Measurements from ENCODE around the gene GPR68.

Gene GPR68

GRCh38 chr14:91288876-91289275 lies 44.4 kb upstream of the GPR68 start:
- Histone ChIP-seq H3K36me3 (ENCODE audit: insufficient read depth, insufficient read length, low read length) (peaks cover 43% of the 10 kb centered on the region), H3K9ac (ENCODE audit: insufficient read length, low read depth) (no peak overlapping the region)
- TF ChIP-seq YY1 (IDR thresholded peaks at IDR 0.05; ENCODE audit: insufficient read depth, insufficient read length) (no peak), ZNF274 (IDR thresholded peaks at IDR 0.05; ENCODE audit: low read depth, low read length) (no peak), SUZ12 (IDR thresholded peaks at IDR 0.05; ENCODE audit: extremely low read depth, insufficient read depth, insufficient read length) (no peak)

GRCh38 chr14:91286530-91286937 lies 42.0 kb upstream of the GPR68 start:
- Histone ChIP-seq H3K4me1 (ENCODE audit: insufficient read depth, insufficient read length) (no peaks in the 10 kb centered on the region), H3K9ac (ENCODE audit: insufficient read length, low read depth) (no peak overlapping the region), H3K36me3 (ENCODE audit: insufficient read depth, insufficient read length, low read length) (peaks cover 42% of the 10 kb centered on the region), H3K27me3 (ENCODE audit: insufficient read depth, insufficient read length) (no peaks in the 10 kb centered on the region), H3K9me3 (ENCODE audit: insufficient read depth, low read length) (no peaks in the 10 kb centered on the region), H3K4me3 (ENCODE audit: insufficient read length, low read depth) (no peak overlapping the region)
- TF ChIP-seq YY1 (IDR thresholded peaks at IDR 0.05; ENCODE audit: insufficient read depth, insufficient read length), result no peak
- no peak for TF ChIP-seq SUZ12 (IDR thresholded peaks at IDR 0.05; ENCODE audit: extremely low read depth, insufficient read depth, insufficient read length)
- TF ChIP-seq ZNF274 (IDR thresholded peaks at IDR 0.05; ENCODE audit: low read depth, low read length), result no peak
- DNase-seq (ENCODE audit: low read depth, low spot score), result peak; percentile 46

More at GRCh38 chr14:91288876-91289275, 44.4 kb upstream of the GPR68 start:
- no peaks in the 10 kb centered on the region for H3K4me1 ChIP-seq (ENCODE audit: insufficient read depth, insufficient read length)
- H3K27me3 ChIP-seq (ENCODE audit: insufficient read depth, insufficient read length), result no peaks in the 10 kb centered on the region
- no peak overlapping the region for H3K4me3 ChIP-seq (ENCODE audit: insufficient read length, low read depth)
- no peaks in the 10 kb centered on the region for H3K9me3 ChIP-seq (ENCODE audit: insufficient read depth, low read length)
- DNase-seq (ENCODE audit: low read depth, low spot score), result no peak

- no peak overlapping the region for H3K9ac ChIP-seq (ENCODE audit: insufficient read length, low read depth)
- H3K4me1 ChIP-seq (ENCODE audit: insufficient read depth, insufficient read length), result no peaks in the 10 kb centered on the region
- H3K4me3 ChIP-seq (ENCODE audit: insufficient read length, low read depth), result no peak overlapping the region
- no peaks in the 10 kb centered on the region for H3K9me3 ChIP-seq (ENCODE audit: insufficient read depth, low read length)
- DNase-seq (ENCODE audit: low read depth, low spot score), result no peak
- TF ChIP-seq ZNF274 (IDR thresholded peaks at IDR 0.05; ENCODE audit: low read depth, low read length) (no peak), SUZ12 (IDR thresholded peaks at IDR 0.05; ENCODE audit: extremely low read depth, insufficient read depth, insufficient read length) (no peak), YY1 (IDR thresholded peaks at IDR 0.05; ENCODE audit: insufficient read depth, insufficient read length) (no peak)
- H3K27me3 ChIP-seq (ENCODE audit: insufficient read depth, insufficient read length), result no peaks in the 10 kb centered on the region
- H3K36me3 ChIP-seq (ENCODE audit: insufficient read depth, insufficient read length, low read length), result peaks cover 44% of the 10 kb centered on the region
Measured at GRCh38 chr14:91284791-91285548, 40.5 kb upstream of the GPR68 start.

GRCh38 chr14:91284146-91284790 lies 39.8 kb upstream of the GPR68 start:
- no peak for DNase-seq (ENCODE audit: low read depth, low spot score)
- Histone ChIP-seq H3K9me3 (ENCODE audit: insufficient read depth, low read length) (no peaks in the 10 kb centered on the region), H3K27me3 (ENCODE audit: insufficient read depth, insufficient read length) (no peaks in the 10 kb centered on the region), H3K4me1 (ENCODE audit: insufficient read depth, insufficient read length) (no peaks in the 10 kb centered on the region), H3K9ac (ENCODE audit: insufficient read length, low read depth) (no peak overlapping the region), H3K36me3 (ENCODE audit: insufficient read depth, insufficient read length, low read length) (peaks cover 48% of the 10 kb centered on the region), H3K4me3 (ENCODE audit: insufficient read length, low read depth) (no peak overlapping the region)
- TF ChIP-seq YY1 (IDR thresholded peaks at IDR 0.05; ENCODE audit: insufficient read depth, insufficient read length), result no peak

- Histone ChIP-seq H3K9ac (ENCODE audit: insufficient read length, low read depth) (no peak overlapping the region), H3K36me3 (ENCODE audit: insufficient read depth, insufficient read length, low read length) (peaks cover 45% of the 10 kb centered on the region), H3K4me1 (ENCODE audit: insufficient read depth, insufficient read length) (no peaks in the 10 kb centered on the region), H3K27me3 (ENCODE audit: insufficient read depth, insufficient read length) (no peaks in the 10 kb centered on the region), H3K4me3 (ENCODE audit: insufficient read length, low read depth) (no peak overlapping the region), H3K9me3 (ENCODE audit: insufficient read depth, low read length) (no peaks in the 10 kb centered on the region)
- no peak for TF ChIP-seq ZNF274 (IDR thresholded peaks at IDR 0.05; ENCODE audit: low read depth, low read length)
- TF ChIP-seq YY1 (IDR thresholded peaks at IDR 0.05; ENCODE audit: insufficient read depth, insufficient read length), result no peak
- no peak for TF ChIP-seq SUZ12 (IDR thresholded peaks at IDR 0.05; ENCODE audit: extremely low read depth, insufficient read depth, insufficient read length)
- no peak for DNase-seq (ENCODE audit: low read depth, low spot score)
Measured at GRCh38 chr14:91283666-91284065, 39.2 kb upstream of the GPR68 start.

- no peaks in the 10 kb centered on the region for H3K9me3 ChIP-seq (ENCODE audit: insufficient read depth, low read length)
- H3K4me1 ChIP-seq (ENCODE audit: insufficient read depth, insufficient read length), result no peaks in the 10 kb centered on the region
- no peak overlapping the region for H3K4me3 ChIP-seq (ENCODE audit: insufficient read length, low read depth)
- no peak for TF ChIP-seq SUZ12 (IDR thresholded peaks at IDR 0.05; ENCODE audit: extremely low read depth, insufficient read depth, insufficient read length)
- TF ChIP-seq ZNF274 (IDR thresholded peaks at IDR 0.05; ENCODE audit: low read depth, low read length), result no peak
- no peak for TF ChIP-seq YY1 (IDR thresholded peaks at IDR 0.05; ENCODE audit: insufficient read depth, insufficient read length)
- H3K9ac ChIP-seq (ENCODE audit: insufficient read length, low read depth), result no peak overlapping the region
- DNase-seq (ENCODE audit: low read depth, low spot score), result no peak
- peaks cover 49% of the 10 kb centered on the region for H3K36me3 ChIP-seq (ENCODE audit: insufficient read depth, insufficient read length, low read length)
- no peaks in the 10 kb centered on the region for H3K27me3 ChIP-seq (ENCODE audit: insufficient read depth, insufficient read length)
Measured at GRCh38 chr14:91282954-91283645, 38.6 kb upstream of the GPR68 start.

- no peaks in the 10 kb centered on the region for H3K4me1 ChIP-seq (ENCODE audit: insufficient read depth, insufficient read length)
- H3K9me3 ChIP-seq (ENCODE audit: insufficient read depth, low read length), result no peaks in the 10 kb centered on the region
- TF ChIP-seq YY1 (IDR thresholded peaks at IDR 0.05; ENCODE audit: insufficient read depth, insufficient read length) (no peak), SUZ12 (IDR thresholded peaks at IDR 0.05; ENCODE audit: extremely low read depth, insufficient read depth, insufficient read length) (no peak), ZNF274 (IDR thresholded peaks at IDR 0.05; ENCODE audit: low read depth, low read length) (no peak)
- peaks cover 62% of the 10 kb centered on the region for H3K36me3 ChIP-seq (ENCODE audit: insufficient read depth, insufficient read length, low read length)
- H3K9ac ChIP-seq (ENCODE audit: insufficient read length, low read depth), result no peak overlapping the region
- no peaks in the 10 kb centered on the region for H3K27me3 ChIP-seq (ENCODE audit: insufficient read depth, insufficient read length)
- no peak for DNase-seq (ENCODE audit: low read depth, low spot score)
- H3K4me3 ChIP-seq (ENCODE audit: insufficient read length, low read depth), result no peak overlapping the region
Measured at GRCh38 chr14:91281346-91281745, 36.8 kb upstream of the GPR68 start.
